Stimulated activated CD8-positive, alpha-beta memory T cell treated with anti-CD3 and anti-CD28 coated beads, Interleukin-4, amount 100 ng/mL, for 24 hours (primary cell): ENCODE measurements around the gene CPA5.

Experiments
- DNase-seq: peaks from one replicate; pipeline ENCODE4 v3.0.0-alpha.2; 2020; ENCODE audit warnings: low read depth

The CPA5 gene

GRCh38 chr7:130332259-130333053, 12.2 kb upstream of the CPA5 start:
- DNase-seq, result no peak

GRCh38 chr7:130333832-130334231, 10.8 kb upstream of the CPA5 start:
- no peak for DNase-seq

- no peak for DNase-seq
Measured at GRCh38 chr7:130334274-130334673, 10.3 kb upstream of the CPA5 start.

DNA sequence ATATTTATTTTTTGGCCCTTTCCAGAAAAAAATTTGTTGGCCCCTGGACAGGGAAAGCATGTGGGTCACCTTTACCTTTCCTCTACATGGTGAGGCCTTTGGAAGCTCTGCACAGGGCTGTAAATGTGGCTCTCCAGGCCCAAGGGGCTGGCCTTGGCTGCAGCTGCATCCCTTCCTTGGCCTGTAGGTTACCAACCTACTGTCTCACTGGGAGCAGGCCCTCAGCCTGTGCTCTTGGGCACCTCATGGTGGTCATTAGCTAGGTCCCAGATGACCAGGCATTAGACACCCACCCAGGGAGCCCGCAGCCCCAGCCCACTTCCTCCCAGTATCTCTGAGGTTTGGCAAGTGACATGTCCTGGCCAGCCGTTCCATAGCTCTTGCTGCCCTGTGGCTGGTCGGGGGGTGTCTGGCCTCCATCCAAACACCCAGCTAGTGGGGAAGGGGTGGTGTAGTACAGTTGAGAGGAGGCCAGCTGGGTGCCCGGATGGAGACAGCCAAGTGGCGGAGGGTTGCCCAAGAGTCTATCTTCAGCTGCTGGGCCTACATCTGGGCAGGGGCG, 7.1 kb upstream of the CPA5 start:
- no peak for DNase-seq

GRCh38 chr7:130338233-130338632, 6.4 kb upstream of the CPA5 start:
- DNase-seq, result no peak

GRCh38 chr7:130341882-130342281, 2.7 kb upstream of the CPA5 start:
- no peak for DNase-seq

DNA sequence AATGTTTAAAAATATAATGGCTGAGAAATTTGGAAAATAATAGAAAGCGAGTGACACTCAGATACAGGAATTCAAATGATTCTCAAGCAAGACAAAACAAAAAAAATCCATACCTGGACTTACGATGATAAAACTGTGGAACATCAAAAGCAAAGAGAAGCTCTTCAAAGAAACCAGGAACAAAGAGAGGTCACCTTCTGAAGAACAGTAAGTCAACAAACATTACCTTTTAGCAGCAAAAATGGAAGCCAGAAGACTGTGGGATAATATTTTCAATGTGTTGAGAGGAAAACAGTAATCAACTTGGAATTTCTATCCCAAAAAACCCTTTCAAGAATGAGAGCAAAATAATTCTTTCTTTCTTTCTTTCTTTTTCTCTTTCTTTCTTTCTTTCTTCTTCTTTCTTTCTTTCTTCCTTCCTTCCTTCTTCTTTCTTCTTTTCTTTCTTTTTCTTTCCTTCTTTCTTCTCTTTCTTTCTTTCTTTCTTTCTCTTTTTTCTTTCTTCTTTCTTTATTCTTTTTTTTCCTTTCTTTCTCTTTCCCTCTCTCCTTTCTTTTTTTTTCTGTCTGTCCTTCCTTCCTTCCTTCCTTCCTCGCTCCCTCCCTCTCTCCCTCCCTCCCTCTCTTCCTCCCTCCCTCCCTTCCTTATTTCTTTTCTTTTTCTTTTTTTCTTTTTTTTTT, 1.8 kb upstream of the CPA5 start:
- DNase-seq, result no peak

DNA sequence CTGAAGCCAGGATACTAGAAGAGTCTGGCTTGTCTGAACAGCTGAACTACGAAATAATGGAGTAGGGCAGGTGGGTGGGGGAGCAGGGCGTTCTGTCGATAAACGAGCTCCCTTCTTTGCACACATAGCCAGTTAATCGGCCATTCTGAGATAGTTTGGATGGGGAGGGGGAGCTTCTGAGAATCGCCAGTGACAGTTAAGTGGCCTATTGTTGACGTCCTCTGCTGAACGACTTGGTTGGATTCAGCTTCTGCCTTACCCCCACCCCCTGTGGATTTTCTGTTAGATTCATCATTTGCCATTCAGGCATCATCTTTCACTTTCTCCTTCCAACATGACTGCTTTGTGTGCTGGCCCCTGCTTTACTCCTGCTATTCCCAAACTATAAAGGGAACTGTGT, 520 bp downstream of the CPA5 start:
- no peak for DNase-seq

DNA sequence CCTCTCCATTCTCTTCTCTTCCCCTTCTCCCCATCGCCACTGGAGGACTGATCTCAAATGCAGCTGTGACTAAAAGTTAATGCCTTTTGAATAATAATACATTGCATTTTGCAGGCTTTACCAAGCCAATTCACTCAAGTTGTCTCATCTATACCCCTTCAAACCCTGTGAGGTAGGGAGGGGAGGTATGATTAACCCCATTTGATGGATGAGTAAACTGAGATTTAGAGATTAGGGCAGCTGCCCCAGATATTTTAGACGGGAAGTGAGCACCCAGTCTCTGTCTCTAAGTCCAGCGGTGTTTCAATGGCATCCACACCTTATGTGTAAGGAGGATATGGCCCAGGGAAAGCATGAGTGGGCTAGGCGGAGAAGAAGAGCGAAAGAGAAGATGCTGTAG, 1.1 kb downstream of the CPA5 start:
- no peak for DNase-seq

DNA sequence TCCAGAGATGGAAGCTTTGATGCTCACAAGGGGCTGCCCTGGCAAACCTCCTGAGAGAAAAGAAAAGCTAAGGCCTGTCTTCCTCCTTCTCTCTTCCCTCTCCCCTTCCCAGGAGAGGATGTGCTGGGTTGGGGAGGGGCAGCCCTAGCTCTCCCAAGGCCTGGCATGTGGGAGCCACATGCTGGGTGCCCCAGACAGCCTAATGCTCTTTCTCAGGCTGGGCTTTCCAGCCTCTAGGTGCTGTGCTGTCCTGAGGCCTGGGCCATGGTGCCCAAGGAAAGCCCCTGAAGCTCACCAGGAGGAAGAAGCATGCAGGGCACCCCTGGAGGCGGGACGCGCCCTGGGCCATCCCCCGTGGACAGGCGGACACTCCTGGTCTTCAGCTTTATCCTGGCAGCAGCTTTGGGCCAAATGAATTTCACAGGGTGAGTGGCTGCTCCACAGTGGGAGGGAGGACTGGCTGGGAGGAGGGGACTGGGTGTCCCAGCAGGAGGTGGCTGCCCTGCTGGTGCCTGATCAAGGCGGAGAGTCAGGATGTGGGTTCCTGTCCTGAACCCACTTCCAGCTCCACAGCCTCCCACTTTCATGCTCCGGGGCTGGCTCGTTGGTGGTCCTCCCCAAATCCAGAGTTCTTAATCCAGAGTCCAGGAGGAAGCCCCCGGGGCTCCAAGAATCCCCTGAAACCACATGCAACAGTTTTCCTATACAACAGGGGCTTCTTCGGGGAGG, 1.7 kb downstream of the CPA5 start:
- no peak for DNase-seq

DNA sequence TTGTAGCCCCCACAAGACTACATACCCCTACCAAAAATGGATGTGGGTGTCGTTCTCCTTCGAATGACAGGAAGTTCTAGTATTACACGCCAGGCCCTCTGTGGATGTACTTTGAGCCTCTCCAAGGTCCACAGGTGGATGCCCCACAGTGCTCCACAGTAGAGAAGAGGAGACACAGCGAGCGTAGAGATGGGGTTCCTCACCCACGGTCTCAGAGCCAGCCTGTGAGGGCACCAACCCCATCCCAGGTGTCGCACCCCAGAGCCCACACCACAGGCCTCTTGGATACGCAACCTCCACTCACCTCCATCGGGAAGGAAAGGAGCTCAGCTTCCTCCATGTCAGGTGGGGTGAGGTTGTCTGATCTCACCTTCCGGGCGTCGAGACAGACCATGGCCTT, 2.3 kb downstream of the CPA5 start:
- DNase-seq, result no peak

- DNase-seq, result no peak
Measured at GRCh38 chr7:130349911-130350782, 5.5 kb downstream of the CPA5 start.

DNA sequence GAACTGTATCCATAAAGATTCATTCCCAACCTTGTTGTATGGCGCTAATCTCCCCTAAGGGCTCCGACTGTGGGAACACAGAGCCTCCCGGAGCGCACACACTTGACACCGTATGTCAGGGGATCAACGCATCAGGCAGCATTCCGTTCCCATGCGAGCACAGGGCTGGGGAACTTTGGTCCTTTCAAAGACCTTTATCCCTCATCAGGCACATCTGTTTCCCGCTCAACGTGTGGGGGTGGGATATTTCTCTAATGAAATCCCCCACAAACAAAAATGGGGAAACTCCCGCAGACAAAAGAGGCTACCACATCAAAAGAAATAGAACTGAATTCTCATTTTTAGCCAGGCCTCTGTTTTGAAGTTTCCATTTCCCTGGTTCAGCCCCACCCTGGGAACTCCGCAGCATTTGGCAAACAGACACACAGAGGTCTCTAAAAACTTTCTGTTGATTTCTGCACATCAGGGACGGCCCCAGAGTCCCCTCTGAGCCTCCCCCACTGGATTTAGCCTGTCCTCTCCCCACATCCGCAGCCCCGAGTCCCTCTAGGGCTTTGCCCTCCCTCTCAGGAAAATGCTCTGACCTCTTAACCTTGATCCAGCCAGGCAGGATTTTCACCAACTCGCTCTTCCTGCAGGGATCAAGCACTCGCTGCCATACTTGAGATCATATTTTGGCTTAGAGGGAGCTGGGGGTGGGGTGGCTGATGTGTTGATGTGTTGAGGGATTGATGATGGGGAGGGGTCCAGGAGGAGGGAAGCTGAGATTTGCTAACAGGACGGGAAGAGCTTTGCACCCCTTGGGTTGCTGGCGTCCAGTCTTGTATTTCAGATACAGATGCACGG, 6.6 kb downstream of the CPA5 start:
- no peak for DNase-seq

DNA sequence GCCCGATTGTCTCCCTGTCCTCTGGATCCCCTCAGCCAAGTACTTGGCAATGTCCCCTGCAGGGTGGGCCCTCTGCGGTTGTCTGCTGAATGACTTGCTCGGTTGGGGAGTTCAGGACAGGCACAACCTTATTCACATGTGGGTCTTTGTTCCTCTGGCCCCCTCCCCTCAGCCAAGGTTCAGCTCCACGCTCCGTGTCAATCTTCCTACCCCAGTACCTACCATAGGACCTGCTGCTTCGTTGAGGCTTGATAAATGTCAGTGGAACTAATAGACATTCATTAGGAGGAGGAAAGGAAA, 7.1 kb downstream of the CPA5 start:
- no peak for DNase-seq

GRCh38 chr7:130352194-130353074, 7.8 kb downstream of the CPA5 start:
- no peak for DNase-seq

GRCh38 chr7:130353196-130353595, 8.6 kb downstream of the CPA5 start:
- DNase-seq, result no peak

GRCh38 chr7:130356121-130356875, 11.7 kb downstream of the CPA5 start:
- DNase-seq, result no peak

DNA sequence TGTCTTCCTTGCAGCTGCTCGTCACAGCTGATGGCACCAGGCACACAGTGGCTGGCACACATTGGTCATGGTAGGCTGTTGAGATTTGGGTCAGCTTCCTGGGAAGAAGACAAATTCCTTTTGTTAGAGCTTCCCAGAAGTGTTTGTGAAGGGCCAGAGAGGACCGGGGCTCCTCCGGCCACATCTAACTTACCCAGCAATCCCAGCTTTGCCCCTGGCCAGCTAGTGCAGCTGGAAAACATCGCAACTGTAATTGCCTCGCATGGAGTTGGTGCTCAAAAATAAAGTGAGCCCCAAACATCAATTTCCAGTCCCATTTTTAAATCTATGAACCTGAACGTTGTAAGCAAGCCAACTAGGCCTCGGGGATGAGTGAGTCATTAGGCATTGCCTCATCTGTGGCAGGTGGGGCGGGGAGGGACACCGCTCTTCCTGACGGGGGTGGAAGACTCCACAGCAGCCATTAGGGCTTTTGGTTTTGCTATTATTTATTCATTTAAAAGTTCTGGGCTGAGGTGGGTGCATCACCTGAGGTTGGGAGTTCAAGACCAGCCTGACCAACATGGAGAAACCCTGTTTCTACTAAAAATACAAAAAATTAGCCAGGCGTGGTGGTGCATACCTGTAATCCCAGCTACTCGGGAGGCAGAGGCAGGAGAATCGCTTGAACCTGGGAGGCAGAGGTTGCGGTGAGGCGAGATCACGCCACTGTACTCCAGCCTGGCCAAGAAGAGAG, 12.4 kb downstream of the CPA5 start:
- DNase-seq, result no peak

DNA sequence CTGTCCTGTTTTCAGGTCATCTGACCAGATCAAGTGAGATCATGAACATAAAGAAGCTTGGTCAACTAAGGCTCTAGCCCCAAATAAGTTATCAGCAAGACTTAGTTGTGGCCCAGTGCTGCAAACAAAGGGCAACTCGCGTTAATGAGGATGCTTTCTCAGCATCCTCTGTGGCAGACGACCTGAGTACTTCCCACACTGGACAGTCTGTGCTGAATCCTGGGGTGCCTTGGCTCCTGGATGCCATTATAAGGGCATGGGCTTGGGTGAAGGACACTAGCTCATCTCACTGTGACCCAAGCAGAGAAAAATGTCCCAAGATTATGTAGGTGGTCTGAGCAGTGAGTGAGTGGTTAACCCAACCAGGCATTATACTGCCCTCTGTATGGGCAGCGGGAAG, 13.9 kb downstream of the CPA5 start:
- DNase-seq, result no peak
